GM21423 (cell line): ENCODE data around the gene GPAM.
"Not testable (repeated sequence)": the region's sequence is repeated elsewhere in the genome, so short reads cannot be mapped to it uniquely, and the experiment has no call there.

ENCODE experiments used
- ATAC-seq: cut with Tn5 transposase; IDR thresholded peaks from one replicate; pipeline ENCODE4 v1.9.1; 2021; ENCODE audit warnings: mild to moderate bottlenecking, moderate library complexity; ENCODE audit not compliant: unreplicated experiment

The GPAM gene

DNA sequence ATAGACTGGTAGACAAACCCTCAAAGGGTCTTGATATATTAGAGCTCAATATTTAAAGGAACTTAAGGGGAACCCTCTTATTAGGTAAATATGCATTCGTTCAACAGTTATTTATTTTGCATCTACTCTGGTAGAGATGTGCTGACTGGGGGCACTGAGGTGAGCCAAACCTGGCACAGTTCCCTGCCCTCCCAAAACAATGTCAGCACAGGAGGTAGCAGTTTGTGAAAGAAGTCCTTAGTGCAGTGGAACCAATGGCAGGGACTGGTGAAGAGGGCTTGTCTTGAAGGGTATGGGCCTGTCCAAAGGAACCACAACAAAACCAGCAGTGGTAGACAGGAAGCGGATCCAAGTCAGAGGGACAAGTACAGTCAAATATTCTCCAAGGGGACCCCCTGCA, 32.6 kb upstream of the GPAM start:
- ATAC-seq: no peak

DNA sequence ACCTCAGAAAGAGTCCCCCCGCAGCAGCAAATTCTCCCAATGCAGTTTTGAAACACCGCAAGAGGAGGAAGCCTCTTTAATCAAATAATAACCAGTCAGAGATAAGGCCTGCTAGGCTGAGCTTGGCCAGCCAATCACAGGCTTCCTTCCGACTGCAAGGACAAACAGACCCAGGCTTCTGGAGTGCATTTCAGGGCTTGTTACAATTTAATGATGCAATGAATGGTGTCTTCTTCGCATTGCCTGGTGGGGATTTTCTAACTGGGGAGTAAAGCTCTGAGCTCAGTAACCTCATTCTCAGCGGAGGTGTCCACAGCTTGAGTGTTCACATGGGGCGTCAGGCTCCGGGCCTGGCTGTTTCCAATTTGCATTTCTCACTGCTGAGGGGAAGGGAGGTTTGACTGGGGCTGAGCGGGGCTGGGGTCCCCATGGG, 31.8 kb upstream of the GPAM start:
- ATAC-seq: no peak

DNA sequence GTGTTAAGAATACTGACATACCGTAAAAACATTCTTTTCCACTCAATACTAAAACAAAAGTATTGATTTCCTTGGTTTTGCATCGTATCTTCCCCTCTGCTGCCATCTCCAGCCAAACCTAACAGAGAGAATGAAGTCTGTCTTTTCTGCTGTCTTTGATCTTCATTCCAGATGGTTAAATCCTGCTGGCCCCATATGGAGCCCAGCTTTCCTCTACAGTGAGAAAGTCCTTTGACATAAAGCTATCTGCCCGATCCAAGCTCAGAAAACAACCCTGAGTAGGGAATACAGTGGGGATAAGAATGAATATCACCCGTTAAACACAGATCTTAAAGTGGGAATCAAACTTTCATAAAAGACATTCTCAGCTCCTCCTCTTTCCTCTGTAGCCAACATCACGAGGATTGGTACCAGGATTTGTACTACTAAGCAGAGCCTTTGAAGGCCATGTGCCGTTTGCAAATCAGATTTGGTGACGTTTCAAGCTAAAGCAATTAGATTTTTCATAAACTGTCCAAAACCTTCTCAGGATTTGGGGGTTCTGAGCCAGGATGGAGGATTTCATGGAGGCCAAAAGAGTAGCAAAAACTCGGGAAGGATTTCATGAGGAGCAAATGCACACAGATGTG, 30.8 kb upstream of the GPAM start:
- ATAC-seq: no peak

DNA sequence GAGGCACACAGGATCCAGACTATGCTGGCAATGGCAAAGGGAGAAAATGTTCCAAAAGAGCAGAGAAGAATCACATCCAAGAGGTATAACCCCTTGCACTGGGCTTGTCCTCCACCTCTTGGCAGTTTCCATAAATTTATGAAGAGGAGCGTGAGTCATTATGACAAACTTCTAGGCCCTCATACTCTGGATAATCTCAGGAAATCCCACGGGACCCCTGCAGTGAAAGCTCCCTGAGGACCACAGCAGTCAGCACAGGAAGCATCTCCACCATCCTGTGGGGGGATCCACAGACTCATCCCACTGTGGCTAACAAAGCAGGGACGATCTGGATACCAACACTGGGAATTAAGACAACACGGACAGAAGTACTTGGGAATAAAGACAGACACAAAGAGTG, 30.3 kb upstream of the GPAM start:
- ATAC-seq: no peak

DNA sequence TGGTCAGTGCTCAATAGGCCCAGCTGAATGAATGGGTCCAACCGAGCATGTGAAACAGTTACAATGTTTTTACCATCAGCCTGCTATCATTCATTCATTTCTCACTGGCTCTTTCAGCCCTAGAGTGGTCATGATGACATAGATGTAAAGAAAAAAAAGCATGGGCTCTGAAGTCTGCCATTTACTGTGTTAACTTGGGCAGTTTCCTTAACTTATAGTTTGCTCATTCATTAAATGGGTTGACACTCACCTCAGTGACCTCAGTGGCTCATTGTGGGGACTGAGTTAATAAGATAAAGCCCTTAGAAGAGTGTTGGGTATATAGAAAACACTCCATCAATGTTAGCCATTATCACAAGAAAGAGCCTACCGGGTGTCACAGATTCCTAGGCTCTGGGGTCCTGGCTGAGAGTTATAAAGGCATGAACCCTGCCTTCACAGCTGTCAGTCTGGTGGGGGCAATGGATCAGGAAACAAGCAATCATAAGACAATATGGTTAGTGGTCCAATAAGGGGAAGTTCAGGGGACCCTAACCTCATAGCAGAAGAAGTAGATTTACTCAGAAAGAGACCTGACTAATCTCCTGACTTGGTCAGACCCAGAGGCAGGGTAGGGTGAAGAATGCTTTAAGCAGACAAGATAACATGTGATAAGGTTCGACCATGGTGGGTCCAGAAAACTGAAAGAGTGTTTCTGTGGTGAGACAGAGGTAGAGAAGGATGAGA, 29.7 kb upstream of the GPAM start:
- ATAC-seq: no peak

DNA sequence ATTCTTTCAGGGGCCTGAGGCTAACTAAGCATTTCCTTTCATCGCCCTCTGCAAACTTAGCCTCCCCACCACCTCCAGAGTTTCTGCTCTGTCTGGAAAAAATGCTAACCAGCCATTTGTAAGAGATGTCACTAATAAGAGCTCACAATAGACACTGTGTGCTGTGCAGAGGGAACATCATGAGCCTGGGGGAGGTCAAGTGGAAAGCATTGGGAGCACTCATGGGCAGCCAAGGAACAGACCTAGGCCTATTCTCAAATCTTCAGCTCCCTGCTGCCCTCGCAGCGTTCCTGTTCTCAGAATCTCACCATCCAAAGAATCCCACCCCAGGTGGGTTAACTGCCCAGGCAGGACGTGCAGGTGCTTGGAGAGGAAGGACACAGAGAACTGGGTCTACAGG, 27.1 kb upstream of the GPAM start:
- ATAC-seq: no peak

DNA sequence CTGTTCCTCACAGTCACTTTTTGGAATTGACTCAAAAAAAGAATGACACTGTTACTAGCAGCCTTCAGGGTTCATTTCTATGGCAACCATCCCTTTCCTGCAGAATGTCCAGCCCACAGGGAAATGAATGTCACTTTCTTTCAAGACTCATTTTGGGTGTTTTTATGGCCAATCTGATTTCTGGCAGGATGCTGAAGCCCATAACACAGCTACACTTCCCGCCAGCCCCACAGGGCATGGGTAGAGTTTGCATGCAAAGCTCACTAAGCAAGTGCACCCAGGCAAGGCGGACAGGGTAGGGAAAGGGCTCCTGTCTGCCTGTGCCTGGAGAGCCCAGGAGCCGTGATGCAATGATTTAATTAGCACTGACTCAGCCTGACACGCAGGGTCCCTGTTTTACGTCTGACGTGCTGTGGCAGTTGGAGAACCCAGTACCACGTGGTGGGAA, 26.1 kb upstream of the GPAM start:
- ATAC-seq: no peak

DNA sequence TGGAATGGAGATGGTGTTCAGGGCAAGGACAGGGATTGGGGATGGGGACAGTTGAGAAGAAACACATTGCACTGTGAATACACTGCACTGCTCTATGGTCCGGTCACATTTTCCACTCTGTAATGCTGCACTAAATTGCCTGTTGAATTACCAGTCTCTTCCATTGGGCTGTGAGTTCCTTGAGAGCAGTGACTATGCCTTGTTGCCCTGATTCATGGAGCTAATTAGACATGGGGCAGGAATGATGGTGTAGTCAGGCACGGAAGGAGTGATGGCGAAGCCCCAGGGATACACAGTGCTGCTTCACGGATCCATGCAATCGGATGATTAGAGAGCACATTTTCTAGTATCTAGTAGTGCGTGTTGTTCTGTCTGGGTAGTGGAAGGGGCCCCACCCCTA, 25.4 kb upstream of the GPAM start:
- no peak for ATAC-seq

DNA sequence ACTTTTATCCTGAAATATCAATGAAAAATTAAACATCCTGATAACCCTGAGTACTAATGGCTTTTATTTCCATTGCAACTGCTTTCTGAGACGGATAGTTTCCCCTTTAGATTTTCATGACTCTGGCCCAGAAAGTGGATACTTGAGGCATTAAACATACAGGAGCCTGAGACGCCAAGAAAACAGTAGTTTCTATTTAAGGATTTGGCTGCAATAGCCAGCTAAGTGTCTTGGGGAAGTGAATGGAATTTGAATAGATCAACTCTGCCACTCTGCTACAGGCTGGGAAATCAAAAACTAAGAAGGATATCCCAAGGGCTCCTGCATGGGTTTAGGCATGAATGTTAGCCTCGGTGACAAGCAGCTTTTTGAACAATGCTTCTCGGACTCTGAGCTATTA, 24.7 kb upstream of the GPAM start:
- no peak for ATAC-seq

DNA sequence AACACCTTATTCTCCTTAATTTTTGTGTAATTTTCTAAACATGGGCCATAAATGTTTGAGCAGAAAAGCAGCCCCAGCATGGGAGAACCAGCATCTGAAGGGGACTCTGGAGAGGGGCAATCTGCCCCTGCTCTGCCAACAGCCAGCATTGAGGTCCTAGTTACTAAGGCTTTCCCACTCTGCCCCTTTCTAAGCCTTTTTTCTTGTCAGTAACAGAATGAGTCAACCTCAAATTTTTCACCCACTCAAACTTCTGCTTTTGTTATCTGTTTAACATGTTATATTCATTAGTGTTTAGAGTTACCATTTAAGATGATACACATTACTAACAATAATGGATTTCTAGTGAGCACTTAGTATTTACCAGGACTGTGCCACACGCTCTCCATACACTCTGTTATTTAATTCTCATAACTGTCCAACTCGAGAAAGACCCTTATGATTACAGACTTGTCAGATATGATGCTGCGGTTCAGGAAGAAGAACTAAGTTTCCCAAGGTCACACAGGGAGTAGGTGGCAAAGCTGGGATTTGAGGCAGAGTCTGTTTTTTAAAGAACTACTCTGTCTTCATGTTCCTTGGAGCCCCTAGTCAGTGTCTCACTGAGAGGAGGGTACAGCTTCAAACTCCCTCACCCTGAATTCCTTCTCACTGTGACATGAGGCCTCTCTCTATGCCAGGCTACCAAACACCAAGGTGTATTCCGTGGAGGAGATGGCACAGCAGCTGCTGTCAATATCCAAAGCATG, 19.9 kb upstream of the GPAM start:
- peak; percentile 61 for ATAC-seq

DNA sequence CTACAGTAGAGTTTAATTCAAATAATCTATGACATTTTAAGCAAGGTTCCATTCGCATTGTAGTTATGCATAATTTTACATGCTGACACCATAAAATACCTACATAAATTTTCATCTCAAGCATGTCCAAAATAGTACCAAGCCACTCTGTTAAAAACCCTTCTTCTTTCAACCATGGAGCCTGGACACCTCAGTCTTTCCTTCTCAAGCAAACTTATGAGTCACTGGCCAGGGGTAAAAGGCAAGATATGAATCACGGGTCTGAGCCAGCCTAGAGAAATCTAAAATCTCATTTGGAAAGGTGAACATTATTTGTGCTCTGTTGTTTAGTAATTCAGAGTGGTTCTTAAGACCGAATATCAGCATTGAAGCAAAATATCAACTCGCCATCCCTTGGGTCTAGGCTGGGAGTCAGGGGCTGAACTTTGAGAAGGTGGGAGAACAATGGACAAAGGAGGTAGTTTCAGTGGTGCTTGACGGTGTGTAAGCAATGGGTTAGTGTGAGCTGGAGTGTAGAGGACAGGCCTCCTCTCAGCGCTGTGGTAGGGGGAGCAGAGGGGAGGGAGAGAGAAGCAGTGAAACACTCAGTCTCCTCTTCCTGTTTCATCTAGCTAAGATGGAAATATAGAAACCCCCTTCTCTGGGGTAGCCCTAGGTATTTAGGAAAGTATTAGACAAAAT, 19.1 kb upstream of the GPAM start:
- peak; percentile 81 for ATAC-seq

DNA sequence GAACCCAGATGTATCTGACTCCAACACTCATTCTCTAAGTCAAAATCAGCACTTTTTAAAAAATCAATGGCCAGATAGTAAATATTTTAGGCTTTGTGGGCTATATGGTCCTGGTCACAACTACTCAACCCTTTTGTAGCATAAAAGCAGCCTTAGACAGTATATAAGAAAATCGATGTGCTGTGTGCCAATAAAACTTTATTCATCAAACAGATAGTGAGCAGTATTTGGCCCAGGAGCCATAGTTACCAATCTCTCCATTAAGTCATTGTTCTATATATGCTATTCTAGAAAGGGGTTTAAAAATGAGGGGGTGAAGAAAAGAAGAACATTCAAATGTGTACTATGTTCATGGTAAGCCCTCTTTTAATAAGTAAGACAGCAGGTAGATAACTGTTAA, 18.5 kb upstream of the GPAM start:
- ATAC-seq: no peak

DNA sequence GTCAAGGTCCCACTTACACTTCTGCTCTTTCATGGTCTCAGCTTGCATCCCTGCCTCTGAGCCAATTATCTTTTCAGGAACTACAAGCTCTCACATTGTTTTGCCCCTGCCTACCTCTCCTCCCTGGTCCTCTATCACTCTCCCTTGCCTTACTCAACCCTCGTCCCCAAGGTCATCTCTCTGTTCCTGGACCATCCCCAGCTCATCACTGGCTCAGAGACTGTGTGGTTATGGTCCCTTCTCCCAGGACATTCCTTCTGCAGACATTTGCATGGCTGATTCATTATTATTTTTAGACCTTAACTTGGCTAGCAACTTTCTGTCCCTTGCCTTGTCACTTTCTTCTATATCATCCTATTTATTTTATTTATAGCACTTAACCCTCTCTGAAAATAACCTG, 17.8 kb upstream of the GPAM start:
- no peak for ATAC-seq

DNA sequence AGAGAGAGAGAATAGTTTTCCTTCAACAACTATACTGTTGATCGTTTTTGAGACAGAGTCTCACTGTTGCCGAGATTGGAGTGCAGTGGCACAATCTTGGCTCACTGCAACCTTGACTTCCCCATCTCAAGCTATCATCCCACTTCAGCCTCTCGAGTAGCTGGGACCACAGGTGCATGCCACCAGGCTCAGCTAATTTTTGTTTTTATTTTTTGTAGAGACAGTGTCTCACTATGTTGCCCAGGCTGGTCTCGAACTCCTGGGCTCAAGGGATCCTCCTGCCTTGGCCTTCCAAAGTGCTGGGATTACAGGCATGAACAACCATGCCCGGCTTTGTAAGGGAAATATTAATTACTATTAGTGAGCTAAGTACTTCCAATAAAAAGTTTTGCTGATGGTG, 16.7 kb upstream of the GPAM start:
- ATAC-seq: not testable (repeated sequence)

DNA sequence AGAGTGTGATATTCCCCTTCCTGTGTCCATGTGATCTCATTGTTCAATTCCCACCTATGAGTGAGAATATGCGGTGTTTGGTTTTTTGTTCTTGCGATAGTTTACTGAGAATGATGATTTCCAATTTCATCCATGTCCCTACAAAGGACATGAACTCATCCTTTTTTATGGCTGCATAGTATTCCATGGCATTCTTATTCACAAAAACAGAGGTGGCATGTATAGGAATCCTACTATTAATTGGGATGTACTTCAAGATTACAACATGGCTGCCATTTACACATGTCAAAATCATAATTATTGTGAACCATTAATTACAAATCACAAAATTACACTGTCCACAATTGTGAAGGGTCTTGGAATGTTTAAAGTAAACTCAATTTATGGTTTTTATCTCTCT, 14.1 kb upstream of the GPAM start:
- not testable (repeated sequence) for ATAC-seq

DNA sequence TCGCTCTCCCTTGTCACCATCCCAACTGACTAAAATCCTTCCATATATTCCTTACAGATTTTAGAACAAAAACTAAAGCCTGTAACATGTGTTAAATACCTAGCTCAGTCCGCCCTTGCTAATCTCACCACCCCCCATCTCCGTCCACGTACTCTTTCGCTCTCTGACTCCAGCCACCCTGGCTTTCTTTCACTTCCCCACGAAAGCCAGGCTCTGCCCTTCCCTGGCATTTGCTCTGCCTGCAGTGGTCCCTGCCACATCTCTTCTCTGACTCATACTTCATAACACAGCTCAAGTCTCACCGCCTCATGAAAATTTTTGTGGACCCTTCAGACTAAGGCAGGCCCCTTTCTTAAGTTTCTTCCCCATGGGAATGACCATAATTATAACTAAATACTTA, 11.7 kb upstream of the GPAM start:
- no peak for ATAC-seq

DNA sequence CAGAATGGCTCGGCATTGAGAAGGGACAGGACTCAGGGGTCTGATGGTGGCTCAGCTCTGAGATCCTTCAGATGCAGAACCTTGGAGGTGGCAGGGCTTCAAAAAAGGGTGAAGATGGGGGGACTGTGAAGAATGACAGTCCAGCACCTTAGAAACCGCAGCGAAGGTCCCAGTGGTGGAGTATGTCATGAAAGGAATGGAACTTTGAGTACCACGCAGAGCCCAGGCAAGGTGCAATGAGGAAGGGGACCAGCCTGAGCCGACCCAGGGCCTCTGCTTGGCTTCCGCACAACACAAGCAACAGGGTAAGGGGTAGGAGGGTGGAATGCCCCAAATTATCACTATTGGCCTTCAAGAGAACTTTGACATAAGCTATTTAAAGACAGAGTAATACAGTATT, 8.2 kb upstream of the GPAM start:
- ATAC-seq: no peak

DNA sequence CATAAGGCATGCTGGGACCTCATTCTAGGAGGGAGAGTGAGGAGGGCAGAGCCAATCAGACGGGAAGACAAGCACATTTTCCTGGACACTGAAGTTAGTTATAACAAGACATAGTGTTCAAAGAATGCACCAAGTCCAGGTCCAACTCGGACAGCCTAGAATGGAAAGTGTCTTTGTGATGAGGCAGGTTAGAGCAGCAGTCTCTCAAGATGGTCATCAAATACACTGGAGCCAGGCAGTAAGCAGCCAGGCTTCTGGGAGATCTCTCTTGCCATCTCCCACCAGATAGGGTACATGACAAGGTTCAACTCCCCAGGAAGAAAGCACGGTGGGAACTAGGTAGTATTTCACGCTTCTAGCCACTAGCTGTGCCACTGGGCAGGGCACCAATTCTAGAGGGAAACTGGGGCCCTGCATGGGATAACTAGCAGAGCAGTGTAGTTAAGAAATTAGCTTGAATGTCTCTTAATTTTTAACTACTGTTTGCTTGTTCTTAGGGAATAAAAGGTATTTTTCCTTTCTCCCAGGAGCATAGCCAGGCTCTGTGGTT, 7.6 kb upstream of the GPAM start:
- ATAC-seq: no peak

DNA sequence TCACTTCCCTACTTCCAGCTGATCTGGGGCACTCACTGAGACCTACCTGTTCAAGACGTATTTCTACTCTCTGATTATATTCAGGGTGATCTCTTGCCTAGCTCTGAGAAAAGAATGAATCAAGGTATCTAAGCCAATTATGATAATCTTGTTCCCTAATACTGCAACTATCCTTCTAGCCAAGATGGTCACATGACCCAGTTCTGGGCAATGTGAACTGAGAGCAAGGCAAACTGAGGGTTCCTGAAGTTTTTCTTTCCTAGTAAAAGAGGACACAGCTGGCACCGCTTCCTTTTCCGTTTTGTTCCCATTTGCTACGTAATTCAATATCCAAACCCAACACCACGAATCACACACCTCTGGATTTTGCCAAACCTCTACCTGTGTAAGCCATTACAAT, 5.9 kb upstream of the GPAM start:
- no peak for ATAC-seq

DNA sequence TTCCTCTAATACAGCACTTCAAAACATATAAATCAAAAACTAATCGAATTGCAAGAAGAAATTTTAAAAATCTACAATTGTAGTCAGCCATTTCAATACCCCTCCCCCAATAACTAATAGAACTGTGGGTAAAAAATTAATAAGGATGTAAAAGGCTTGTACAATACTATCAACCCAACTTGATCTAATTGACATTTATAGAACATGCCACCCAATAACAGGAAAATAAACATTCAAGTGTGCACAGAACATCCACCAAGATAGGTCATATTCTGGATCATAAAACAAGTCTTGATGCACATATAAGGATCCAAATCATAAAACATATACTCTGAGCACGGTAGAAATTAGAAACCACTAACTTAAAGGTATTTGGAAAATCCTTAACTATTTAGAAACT, 4.0 kb upstream of the GPAM start:
- no peak for ATAC-seq

DNA sequence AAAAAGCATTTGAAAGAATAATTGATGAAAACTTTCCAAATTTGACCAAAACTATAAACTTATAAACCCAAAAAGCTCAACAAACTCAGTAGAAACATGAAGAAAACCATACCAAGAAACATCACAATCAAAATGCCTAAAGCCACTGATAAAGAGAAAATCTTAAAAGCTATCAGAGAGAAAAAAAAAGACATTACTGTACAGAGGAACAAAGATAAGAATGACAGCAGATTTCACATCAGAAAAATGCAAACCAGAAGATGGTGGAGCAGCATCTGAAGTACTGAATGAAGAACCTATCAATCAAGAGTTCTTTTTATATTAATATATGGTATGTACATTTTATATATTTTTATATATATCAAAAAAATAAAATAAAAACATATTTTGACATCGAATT, 2.4 kb upstream of the GPAM start:
- no peak for ATAC-seq
